Measurements from ENCODE around the gene GALNT9. TPM values are rescaled to one million over a fixed set of nuclear protein-coding genes. Genes with fewer than 3 reads are reported as not detected.

Gene GALNT9
- total RNA-seq, 6 experiments from 2014 or later = not detected

GRCh38 chr12:132322206-132323132 is 6.9 kb downstream of the GALNT9 start:
- DNase-seq = no peak
- WGBS (ENCODE audit: insufficient coverage, low coverage, low lambda C conversion rate, missing lambda C conversion rate) = 41% methylated on average over 20 of the region's 43 CpGs

GRCh38 chr12:132321321-132322118 is 7.9 kb downstream of the GALNT9 start:
- H3K4me1 ChIP-seq = no peaks in the 10 kb centered on the region
- no peaks in the 10 kb centered on the region for H3K9me3 ChIP-seq
- TF ChIP-seq CTCF (IDR thresholded peaks at IDR 0.05) (no peak), POLR2A (IDR thresholded peaks at IDR 0.05) (no peak)
- 63% methylated on average over 9 of the region's 20 CpGs for whole genome bisulfite sequencing (ENCODE audit: insufficient coverage, low coverage, low lambda C conversion rate, missing lambda C conversion rate)
- no peak for ATAC-seq
- DNase-seq = no peak
- H3K27ac ChIP-seq = no peak overlapping the region
- H3K27me3 ChIP-seq = no peaks in the 10 kb centered on the region
- H3K36me3 ChIP-seq = no peaks in the 10 kb centered on the region
- intact Hi-C loops (cut with DNase I) = no loop called here
- no peak overlapping the region for H3K4me3 ChIP-seq

More at GRCh38 chr12:132322206-132323132, 6.9 kb downstream of the GALNT9 start:
- no peaks in the 10 kb centered on the region for H3K4me1 ChIP-seq
- ATAC-seq = no peak
- no peaks in the 10 kb centered on the region for H3K36me3 ChIP-seq
- intact Hi-C loops (cut with DNase I) = no loop called here
- H3K4me3 ChIP-seq = no peak overlapping the region
- no peak overlapping the region for H3K27ac ChIP-seq
- no peaks in the 10 kb centered on the region for H3K27me3 ChIP-seq
- TF ChIP-seq POLR2A (IDR thresholded peaks at IDR 0.05) = no peak
- TF ChIP-seq CTCF (IDR thresholded peaks at IDR 0.05) = no peak
- H3K9me3 ChIP-seq = no peaks in the 10 kb centered on the region

- Histone ChIP-seq H3K9me3 (no peaks in the 10 kb centered on the region), H3K36me3 (no peaks in the 10 kb centered on the region), H3K4me3 (no peak overlapping the region), H3K4me1 (no peaks in the 10 kb centered on the region), H3K27me3 (no peaks in the 10 kb centered on the region), H3K27ac (no peak overlapping the region)
- DNase-seq (peak in 1 of 3 donors; percentile 46), ATAC-seq (no peak)
- no peak for TF ChIP-seq CTCF (IDR thresholded peaks at IDR 0.05)
- no peak for TF ChIP-seq POLR2A (IDR thresholded peaks at IDR 0.05)
- WGBS (ENCODE audit: insufficient coverage, low coverage, low lambda C conversion rate, missing lambda C conversion rate) = no CpG with 5 or more reads among the region's 23 CpGs
- intact Hi-C loops (cut with DNase I) = no loop called here
Measured at GRCh38 chr12:132320767-132321211, 8.6 kb downstream of the GALNT9 start.

- ATAC-seq (no peak), DNase-seq (peak in 1 of 3 donors; percentile 40)
- Histone ChIP-seq H3K27ac (no peak overlapping the region), H3K36me3 (no peaks in the 10 kb centered on the region), H3K4me1 (no peaks in the 10 kb centered on the region), H3K27me3 (no peaks in the 10 kb centered on the region), H3K9me3 (no peaks in the 10 kb centered on the region), H3K4me3 (no peak overlapping the region)
- intact Hi-C loops (cut with DNase I) = no loop called here
- TF ChIP-seq CTCF (IDR thresholded peaks at IDR 0.05) (no peak), POLR2A (IDR thresholded peaks at IDR 0.05) (no peak)
- WGBS (ENCODE audit: insufficient coverage, low coverage, low lambda C conversion rate, missing lambda C conversion rate) = 66% methylated on average over 14 of the region's 29 CpGs
Measured at GRCh38 chr12:132319991-132320570, 9.3 kb downstream of the GALNT9 start.

All from right lobe of liver (tissue), 6 donors.